ENCODE results near the gene CCDC192.
"Not testable (repeated sequence)": the region's sequence is repeated elsewhere in the genome, so short reads cannot be mapped to it uniquely, and the experiment has no call there.

Gene CCDC192

GRCh38 chr5:127699416-127699815, 3.8 kb upstream of the CCDC192 start:
- no peak for DNase-seq (ENCODE audit: low read depth)

GRCh38 chr5:127700237-127700766, 2.9 kb upstream of the CCDC192 start:
- DNase-seq (ENCODE audit: low read depth) = no peak

GRCh38 chr5:127702434-127702833, 757 bp upstream of the CCDC192 start:
- no peak for DNase-seq (ENCODE audit: low read depth)

GRCh38 chr5:127705120-127705892, 2.1 kb downstream of the CCDC192 start:
- DNase-seq (ENCODE audit: low read depth) = no peak

- DNase-seq (ENCODE audit: low read depth) = no peak
Measured at GRCh38 chr5:127706691-127707090, 3.5 kb downstream of the CCDC192 start.

GRCh38 chr5:127707209-127707608, 4.0 kb downstream of the CCDC192 start:
- DNase-seq (ENCODE audit: low read depth) = no peak

GRCh38 chr5:127713083-127713482, 9.9 kb downstream of the CCDC192 start:
- DNase-seq (ENCODE audit: low read depth) = not testable (repeated sequence)

- DNase-seq (ENCODE audit: low read depth) = no peak
Measured at GRCh38 chr5:127718181-127718580, 15.0 kb downstream of the CCDC192 start.

GRCh38 chr5:127723571-127723970, 20.4 kb downstream of the CCDC192 start:
- no peak for DNase-seq (ENCODE audit: low read depth)

- no peak for DNase-seq (ENCODE audit: low read depth)
Measured at GRCh38 chr5:127725673-127726072, 22.5 kb downstream of the CCDC192 start.

GRCh38 chr5:127732963-127733362, 29.8 kb downstream of the CCDC192 start:
- DNase-seq (ENCODE audit: low read depth) = no peak

- DNase-seq (ENCODE audit: low read depth) = not testable (repeated sequence)
Measured at GRCh38 chr5:127739348-127739747, 36.2 kb downstream of the CCDC192 start.

GRCh38 chr5:127739807-127740384, 36.7 kb downstream of the CCDC192 start:
- DNase-seq (ENCODE audit: low read depth) = no peak

- DNase-seq (ENCODE audit: low read depth) = no peak
Measured at GRCh38 chr5:127741412-127741811, 38.2 kb downstream of the CCDC192 start.

GRCh38 chr5:127744241-127744640, 41.0 kb downstream of the CCDC192 start:
- no peak for DNase-seq (ENCODE audit: low read depth)

GRCh38 chr5:127746756-127747155, 43.6 kb downstream of the CCDC192 start:
- DNase-seq (ENCODE audit: low read depth) = no peak

- DNase-seq (ENCODE audit: low read depth) = not testable (repeated sequence)
Measured at GRCh38 chr5:127752503-127753265, 49.5 kb downstream of the CCDC192 start.

GRCh38 chr5:127754259-127754658, 51.1 kb downstream of the CCDC192 start:
- no peak for DNase-seq (ENCODE audit: low read depth)

GRCh38 chr5:127754706-127755105, 51.5 kb downstream of the CCDC192 start:
- no peak for DNase-seq (ENCODE audit: low read depth)

- no peak for DNase-seq (ENCODE audit: low read depth)
Measured at GRCh38 chr5:127757576-127757975, 54.4 kb downstream of the CCDC192 start.

- no peak for DNase-seq (ENCODE audit: low read depth)
Measured at GRCh38 chr5:127758766-127759283, 55.6 kb downstream of the CCDC192 start.

GRCh38 chr5:127761869-127762268, 58.7 kb downstream of the CCDC192 start:
- no peak for DNase-seq (ENCODE audit: low read depth)
